ENCODE data around the gene RNF40. TPM values are rescaled to one million over a fixed set of nuclear protein-coding genes. Genes with fewer than 3 reads are reported as not detected.

Gene RNF40
- total RNA-seq, 1 donor from 2014 or later: 155 TPM

DNA sequence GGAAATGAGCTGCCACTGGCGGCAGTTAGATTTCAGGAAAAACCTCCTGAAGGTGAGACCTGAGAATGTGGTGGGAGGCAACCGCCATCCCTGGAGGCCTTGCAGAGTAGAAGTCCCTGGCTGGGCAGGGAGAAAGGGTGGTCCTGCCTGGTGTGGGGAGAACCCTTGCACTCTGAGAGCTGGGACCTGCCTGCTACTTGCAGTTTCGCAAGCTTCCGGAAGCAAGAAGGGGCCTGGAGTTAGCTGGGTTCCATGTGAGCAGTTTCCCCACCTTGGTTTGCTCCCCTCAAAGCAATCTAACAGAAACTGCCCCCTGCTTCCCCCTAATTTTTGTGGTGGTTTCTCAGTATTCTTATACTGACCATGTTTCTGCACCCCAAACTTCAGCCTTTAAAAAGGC lies 18.4 kb downstream of the RNF40 start:
- H3K4me1 Mint-ChIP-seq (ENCODE audit: low read depth): peaks cover 17% of the 10 kb centered on the region

DNA sequence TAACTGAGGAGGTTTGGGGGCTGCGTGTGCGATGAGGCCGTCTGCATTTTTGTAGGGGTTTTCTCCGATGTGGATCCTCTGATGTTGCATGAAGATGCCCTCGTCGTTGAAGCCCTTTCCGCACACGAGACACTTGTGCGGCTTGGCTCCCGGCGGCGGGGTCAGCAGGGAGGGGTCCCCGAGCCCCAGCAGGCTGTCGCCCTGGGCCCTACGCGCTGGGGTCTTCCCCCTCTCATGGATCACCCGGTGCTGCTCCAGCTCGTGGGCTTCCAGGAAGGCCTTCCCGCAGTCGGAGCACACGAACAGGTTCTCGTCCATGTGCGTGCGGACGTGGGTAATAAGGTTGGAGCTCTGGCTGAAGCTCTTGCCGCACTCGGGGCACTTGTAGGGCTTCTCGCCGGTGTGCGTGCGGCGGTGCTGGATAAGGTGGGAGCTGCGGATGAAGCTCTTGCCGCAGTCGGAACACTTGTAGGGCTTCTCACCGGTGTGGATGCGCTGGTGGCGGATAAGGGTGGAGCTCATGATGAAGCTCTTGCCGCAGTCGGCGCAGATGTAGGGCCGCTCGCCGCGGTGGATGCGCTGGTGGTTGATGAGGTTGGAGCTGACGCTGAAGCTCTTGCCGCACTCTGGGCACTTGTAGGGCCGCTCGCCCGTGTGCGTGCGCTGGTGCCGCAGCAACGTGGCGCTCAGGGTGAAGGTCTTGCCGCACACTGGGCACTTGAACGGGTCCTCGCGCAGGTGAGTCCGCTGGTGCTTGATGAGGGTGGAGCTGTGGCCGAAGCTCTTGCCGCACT lies 20.6 kb downstream of the RNF40 start:
- no peak for DNase-seq (ENCODE audit: low spot score, unreplicated experiment)
- H3K4me1 Mint-ChIP-seq (ENCODE audit: low read depth): peaks cover 13% of the 10 kb centered on the region
- TF ChIP-seq, protein P1, sequence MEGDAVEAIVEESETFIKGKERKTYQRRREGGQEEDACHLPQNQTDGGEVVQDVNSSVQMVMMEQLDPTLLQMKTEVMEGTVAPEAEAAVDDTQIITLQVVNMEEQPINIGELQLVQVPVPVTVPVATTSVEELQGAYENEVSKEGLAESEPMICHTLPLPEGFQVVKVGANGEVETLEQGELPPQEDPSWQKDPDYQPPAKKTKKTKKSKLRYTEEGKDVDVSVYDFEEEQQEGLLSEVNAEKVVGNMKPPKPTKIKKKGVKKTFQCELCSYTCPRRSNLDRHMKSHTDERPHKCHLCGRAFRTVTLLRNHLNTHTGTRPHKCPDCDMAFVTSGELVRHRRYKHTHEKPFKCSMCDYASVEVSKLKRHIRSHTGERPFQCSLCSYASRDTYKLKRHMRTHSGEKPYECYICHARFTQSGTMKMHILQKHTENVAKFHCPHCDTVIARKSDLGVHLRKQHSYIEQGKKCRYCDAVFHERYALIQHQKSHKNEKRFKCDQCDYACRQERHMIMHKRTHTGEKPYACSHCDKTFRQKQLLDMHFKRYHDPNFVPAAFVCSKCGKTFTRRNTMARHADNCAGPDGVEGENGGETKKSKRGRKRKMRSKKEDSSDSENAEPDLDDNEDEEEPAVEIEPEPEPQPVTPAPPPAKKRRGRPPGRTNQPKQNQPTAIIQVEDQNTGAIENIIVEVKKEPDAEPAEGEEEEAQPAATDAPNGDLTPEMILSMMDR (IDR thresholded peaks at IDR 0.05; ENCODE audit: unreplicated experiment): no peak
- H3K36me3 Mint-ChIP-seq (ENCODE audit: insufficient read depth): peaks cover 11% of the 10 kb centered on the region
- no peaks in the 10 kb centered on the region for H3K27me3 Mint-ChIP-seq
- no peaks in the 10 kb centered on the region for H3K9me3 Mint-ChIP-seq (ENCODE audit: low read depth)
- H3K27ac Mint-ChIP-seq: no peak overlapping the region
- H3K4me3 Mint-ChIP-seq (ENCODE audit: low read depth): no peak overlapping the region

More for the DNA sequence above, 18.4 kb downstream of the RNF40 start:
- Mint-ChIP-seq H3K27ac (no peak overlapping the region), H3K4me3 (ENCODE audit: low read depth) (no peak overlapping the region), H3K9me3 (ENCODE audit: low read depth) (no peaks in the 10 kb centered on the region), H3K27me3 (no peaks in the 10 kb centered on the region), H3K36me3 (ENCODE audit: insufficient read depth) (peaks cover 11% of the 10 kb centered on the region)
- DNase-seq (ENCODE audit: low spot score, unreplicated experiment): no peak
- TF ChIP-seq, protein P1 (IDR thresholded peaks at IDR 0.05; ENCODE audit: unreplicated experiment): no peak

DNA sequence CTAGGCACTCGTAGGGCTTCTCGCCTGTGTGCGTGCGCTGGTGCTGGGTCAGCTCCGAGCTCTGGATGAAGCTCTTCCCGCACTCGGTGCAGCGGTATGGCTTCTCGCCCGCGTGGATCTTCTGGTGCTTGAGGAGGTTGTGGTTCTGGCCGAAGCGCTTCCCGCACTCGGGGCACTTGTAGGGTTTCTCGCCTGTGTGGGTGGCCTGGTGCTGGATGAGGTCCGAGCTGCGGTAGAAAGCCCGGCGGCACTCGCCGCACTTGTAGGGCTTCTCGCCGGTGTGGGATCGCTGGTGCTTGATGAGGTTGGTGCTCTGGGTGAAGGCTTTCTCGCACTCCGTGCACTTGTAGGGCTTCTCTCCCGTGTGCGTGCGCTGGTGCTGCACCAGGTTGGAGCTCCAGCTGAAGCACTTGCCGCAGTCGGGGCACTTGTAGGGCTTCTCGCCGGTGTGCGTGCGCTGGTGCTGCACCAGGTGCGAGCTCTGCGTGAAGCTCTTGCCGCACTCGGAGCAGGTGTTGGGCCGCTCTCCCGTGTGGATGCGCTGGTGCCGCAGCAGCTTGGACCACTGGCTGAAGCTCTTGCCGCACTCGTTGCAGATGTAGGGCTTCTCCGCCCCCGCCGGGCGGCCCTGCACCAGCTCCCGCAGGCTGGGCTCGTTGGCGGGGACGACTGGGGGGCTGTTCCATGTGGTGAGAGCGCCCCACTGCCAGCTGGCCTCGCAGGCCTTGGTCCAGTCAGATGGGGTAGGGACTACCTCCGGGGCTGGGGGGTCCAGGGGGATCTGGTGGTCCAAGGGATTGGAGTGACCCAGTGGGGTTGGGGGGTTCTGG lies 21.4 kb downstream of the RNF40 start:
- no peak overlapping the region for H3K4me3 Mint-ChIP-seq (ENCODE audit: low read depth)
- peaks cover 14% of the 10 kb centered on the region for H3K4me1 Mint-ChIP-seq (ENCODE audit: low read depth)
- no peak overlapping the region for H3K27ac Mint-ChIP-seq
- no peak for DNase-seq (ENCODE audit: low spot score, unreplicated experiment)
- H3K27me3 Mint-ChIP-seq: no peaks in the 10 kb centered on the region
- peaks cover 11% of the 10 kb centered on the region for H3K36me3 Mint-ChIP-seq (ENCODE audit: insufficient read depth)
- no peaks in the 10 kb centered on the region for H3K9me3 Mint-ChIP-seq (ENCODE audit: low read depth)
- TF ChIP-seq, protein P1 (IDR thresholded peaks at IDR 0.05; ENCODE audit: unreplicated experiment): no peak

DNA sequence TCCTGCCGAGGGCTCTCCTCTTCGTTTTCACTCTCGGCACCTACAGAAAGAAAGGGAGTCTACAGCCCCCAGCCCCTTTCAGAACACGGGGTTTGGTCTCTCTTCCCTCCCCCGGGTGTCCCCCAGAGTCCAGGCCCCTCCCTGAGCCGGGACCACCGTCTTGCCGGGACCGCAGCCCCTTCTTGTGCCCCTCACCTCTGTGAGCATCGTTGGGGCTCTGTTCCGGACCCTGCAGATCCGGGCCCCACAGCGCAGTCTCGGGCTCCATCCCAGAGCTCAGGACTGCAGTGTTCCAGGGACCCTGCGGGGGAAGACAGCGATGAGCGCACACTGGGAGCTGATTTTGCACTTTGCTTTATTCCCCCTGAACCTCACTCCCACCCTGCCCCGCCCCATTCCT lies 22.1 kb downstream of the RNF40 start:
- no peaks in the 10 kb centered on the region for H3K9me3 Mint-ChIP-seq (ENCODE audit: low read depth)
- no peak overlapping the region for H3K27ac Mint-ChIP-seq
- no peak for DNase-seq (ENCODE audit: low spot score, unreplicated experiment)
- H3K4me3 Mint-ChIP-seq (ENCODE audit: low read depth): no peak overlapping the region
- H3K27me3 Mint-ChIP-seq: no peaks in the 10 kb centered on the region
- H3K4me1 Mint-ChIP-seq (ENCODE audit: low read depth): peaks cover 10% of the 10 kb centered on the region
- TF ChIP-seq, protein P1 (IDR thresholded peaks at IDR 0.05; ENCODE audit: unreplicated experiment): no peak
- peaks cover 11% of the 10 kb centered on the region for H3K36me3 Mint-ChIP-seq (ENCODE audit: insufficient read depth)
